Measurements from ENCODE around the gene DYNC1I2.

GRCh38 chr2:171718720-171719119 lies 31.5 kb downstream of the DYNC1I2 start:
- TF ChIP-seq CTCF (IDR thresholded peaks at IDR 0.05; ENCODE audit: insufficient read depth, low read depth, low read length) (no peak), EZH2 (IDR thresholded peaks at IDR 0.05; ENCODE audit: insufficient read depth, low read length) (no peak)
